Stomach (tissue), 9 donors: ENCODE results near the gene LMO3. TPM values are rescaled to one million over a fixed set of nuclear protein-coding genes. Genes with fewer than 3 reads are reported as not detected.
A peak's percentile ranks its signal among the peaks of the same experiment; 100 is the strongest.

ENCODE experiments used
- DNase-seq, 2 donors: peaks; one replicate each; pipeline versions ENCODE4 v3.0.0 to v3.0.0-alpha.2; 2013 to 2019
- H3K27ac ChIP-seq, 5 donors: fragments of 200-600 bp in 4 of 5; sonication (generic) in 4 of 5; one replicate each; pipeline ENCODE4 v1.5.1; 2013 to 2019; ENCODE audit warnings: mild to moderate bottlenecking in 1 of 5, moderate library complexity in 1 of 5
- H3K27me3 ChIP-seq, 3 donors: fragments of 200-600 bp; sonication (generic); one replicate each; pipeline ENCODE4 v1.5.1; 2017 to 2019; ENCODE audit warnings: mixed run types in 1 of 3
- H3K36me3 ChIP-seq, 4 donors: fragments of 200-600 bp; sonication (generic); 1 replicate in 3 of 4; 2 replicates in 1 of 4; pipeline ENCODE4 v1.5.1; 2016 to 2019
- H3K4me1 ChIP-seq, 4 donors: fragments of 200-600 bp; sonication (generic); one replicate each; pipeline ENCODE4 v1.5.1; 2016 to 2019
- H3K4me3 ChIP-seq, 4 donors: fragments of 200-600 bp; sonication (generic) in 3 of 4; one replicate each; pipeline ENCODE4 v1.5.1; 2016 to 2019; ENCODE audit warnings: mild to moderate bottlenecking in 1 of 4
- H3K9me3 ChIP-seq, 4 donors: fragments of 200-600 bp; sonication (generic); one replicate each; pipeline ENCODE4 v1.5.1; 2016 to 2019
- EP300 ChIP-seq: sonication (generic); formaldehyde crosslinking; IDR thresholded peaks from one replicate; pipeline ENCODE4 v1.6.1; 2017; ENCODE audit warnings: antibody characterized with exemption
- POLR2A ChIP-seq, 4 donors: fragments of 450-650 bp; IDR thresholded peaks; one replicate each; pipeline ENCODE4 v1.6.1; 2016; ENCODE audit warnings: antibody characterized with exemption in 4 of 4, control low read depth in 2 of 4, mild to moderate bottlenecking in 1 of 4, moderate library complexity in 1 of 4
- POLR2AphosphoS5 ChIP-seq, 3 donors: sonication (generic); formaldehyde crosslinking; IDR thresholded peaks; one replicate each; pipeline ENCODE4 v1.6.1; 2016; ENCODE audit warnings: antibody characterized with exemption in 3 of 3
- WGBS, 5 donors: extraction: QIAGEN DNeasy Blood & Tissue Kit in 3 of 5; methylation state at CpG; one replicate each; pipeline versions ENCODE4 v1.1.5 to v1.1.7; 2013 to 2018; 5-methylcytosine and 5-hydroxymethylcytosine counted together
- intact Hi-C: fragments of 100-400 bp; cut with DNase I; formaldehyde crosslinking; loops from one replicate; pipeline ENCODE4 v1.15.1; 2023; ENCODE audit warnings: low total_unique reads
- polyA plus RNA-seq, 3 donors: library from polyadenylated mRNA; stranded (reverse); fragments of 200-250 nt; gene quantifications; one replicate each; pipeline ENCODE4 v1.2.3, GENCODE V29; 2013
- total RNA-seq, 5 donors: library from RNA; depleted of rRNA; stranded (reverse); fragments of >200 nt; gene quantifications; one replicate each; pipeline versions ENCODE4 v1.1.0 to v1.2.3, GENCODE V29; 2014 to 2016
- TF ChIP-seq, protein P1 (sequence below), 7 experiments: fragments of 450-650 bp in 4 of 7; fragments of 200-600 bp in 3 of 7; sonication (generic) in 3 of 7; IDR thresholded peaks; one replicate each; pipeline ENCODE4 v1.5.1; 2016 to 2019; ENCODE audit warnings: antibody characterized with exemption in 7 of 7, control low read depth in 2 of 7, mild to moderate bottlenecking in 1 of 7
- donor health status: healthy with polysubstance abuse.
- donor health status: Bipolar disorder and iron deficiency.
- donor health status: healthy.

LMO3 gene
- total and polyA plus RNA-seq, 8 donors = 0.37 to 58.0 (median 1.5) TPM

DNA sequence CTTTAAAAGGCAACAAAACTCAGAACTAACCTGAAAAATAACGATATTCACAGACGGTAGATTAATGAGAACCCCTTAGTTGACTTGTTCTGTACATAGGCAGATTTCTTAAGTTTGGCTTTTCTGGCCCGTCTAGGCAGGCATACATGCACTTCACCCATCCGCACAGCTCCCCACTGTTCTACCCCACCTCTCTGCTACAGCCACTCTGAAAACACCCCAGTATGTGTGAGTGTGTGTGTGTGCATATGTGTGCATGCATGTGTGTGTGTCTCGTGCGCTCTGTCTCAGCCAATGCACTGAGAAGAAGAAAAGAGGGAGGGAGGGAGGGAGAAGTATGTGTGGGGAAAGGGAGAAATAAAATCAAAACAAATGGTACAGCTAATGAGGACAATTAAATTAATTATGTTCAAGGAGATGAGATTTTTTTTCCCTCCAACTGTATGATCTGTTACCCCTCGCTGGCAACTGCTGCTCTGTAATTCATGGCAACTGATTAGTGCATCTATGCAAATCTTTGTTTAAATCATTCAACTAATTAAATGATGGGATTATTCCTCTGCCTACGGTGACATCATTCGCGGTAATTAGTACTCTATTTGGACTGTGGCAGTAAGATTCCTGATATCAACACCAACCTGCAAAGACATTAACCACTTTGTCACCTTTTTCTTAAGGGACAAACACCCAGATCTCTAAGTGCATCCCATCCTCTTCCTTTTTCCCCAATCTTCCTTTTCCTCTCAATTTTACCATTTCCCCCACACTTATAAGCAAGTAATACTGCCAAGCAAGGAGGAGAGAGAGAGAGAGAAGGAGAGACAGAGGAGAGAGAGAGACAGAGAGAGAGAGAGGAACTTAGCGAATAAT lies 2.2 kb upstream of the LMO3 start:
- Histone ChIP-seq H3K36me3 (no peaks in the 10 kb centered on the region), H3K9me3 (no peaks in the 10 kb centered on the region), H3K4me1 (peaks cover 4 to 50% (median 28%) of the 10 kb centered on the region in 4 donors), H3K27me3 (peaks cover 0 to 37% (median 12%) of the 10 kb centered on the region in 3 donors), H3K4me3 (no peak overlapping the region), H3K27ac (peak overlapping the region in 1 of 5 donors; percentile 70)
- no peak for TF ChIP-seq POLR2A (IDR thresholded peaks at IDR 0.05)
- TF ChIP-seq, protein P1, sequence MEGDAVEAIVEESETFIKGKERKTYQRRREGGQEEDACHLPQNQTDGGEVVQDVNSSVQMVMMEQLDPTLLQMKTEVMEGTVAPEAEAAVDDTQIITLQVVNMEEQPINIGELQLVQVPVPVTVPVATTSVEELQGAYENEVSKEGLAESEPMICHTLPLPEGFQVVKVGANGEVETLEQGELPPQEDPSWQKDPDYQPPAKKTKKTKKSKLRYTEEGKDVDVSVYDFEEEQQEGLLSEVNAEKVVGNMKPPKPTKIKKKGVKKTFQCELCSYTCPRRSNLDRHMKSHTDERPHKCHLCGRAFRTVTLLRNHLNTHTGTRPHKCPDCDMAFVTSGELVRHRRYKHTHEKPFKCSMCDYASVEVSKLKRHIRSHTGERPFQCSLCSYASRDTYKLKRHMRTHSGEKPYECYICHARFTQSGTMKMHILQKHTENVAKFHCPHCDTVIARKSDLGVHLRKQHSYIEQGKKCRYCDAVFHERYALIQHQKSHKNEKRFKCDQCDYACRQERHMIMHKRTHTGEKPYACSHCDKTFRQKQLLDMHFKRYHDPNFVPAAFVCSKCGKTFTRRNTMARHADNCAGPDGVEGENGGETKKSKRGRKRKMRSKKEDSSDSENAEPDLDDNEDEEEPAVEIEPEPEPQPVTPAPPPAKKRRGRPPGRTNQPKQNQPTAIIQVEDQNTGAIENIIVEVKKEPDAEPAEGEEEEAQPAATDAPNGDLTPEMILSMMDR (IDR thresholded peaks at IDR 0.05) = no peak
- TF ChIP-seq EP300 = no peak
- no peak for TF ChIP-seq POLR2AphosphoS5 (IDR thresholded peaks at IDR 0.05)
- WGBS, 5 donors = 64 to 80% (median 74%) methylated on average over 11 of the region's 11 CpGs
- no peak for DNase-seq
- intact Hi-C loops = no loop called here

DNA sequence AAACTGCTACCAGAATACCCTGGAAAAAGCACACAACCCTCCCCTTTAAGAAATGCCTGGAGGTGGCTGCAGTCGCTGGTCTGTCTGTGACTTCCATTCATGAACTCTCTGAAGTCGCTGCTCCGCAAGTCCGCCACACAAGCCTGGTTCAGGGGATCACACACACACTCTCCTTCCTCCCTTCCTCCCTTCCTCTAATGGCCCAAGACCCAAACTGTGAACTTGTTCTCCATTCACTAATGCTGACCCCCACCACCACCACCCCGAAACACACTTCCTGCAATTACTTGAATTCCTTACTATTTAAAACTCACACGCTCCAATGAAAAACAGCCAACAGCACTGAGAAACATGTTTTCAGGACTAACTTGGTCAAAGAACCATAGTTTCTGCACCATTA lies 1.0 kb upstream of the LMO3 start:
- Histone ChIP-seq H3K27me3 (peaks cover 0 to 37% (median 12%) of the 10 kb centered on the region in 3 donors), H3K4me1 (peaks cover 4 to 50% (median 28%) of the 10 kb centered on the region in 4 donors), H3K36me3 (no peaks in the 10 kb centered on the region), H3K27ac (peak overlapping the region in 2 of 5 donors; percentile 28 to 70), H3K4me3 (peak overlapping the region; percentile 40 to 53 (median 51)), H3K9me3 (no peaks in the 10 kb centered on the region)
- DNase-seq = no peak
- 51 to 73% (median 58%) methylated on average over 6 of the region's 6 CpGs for WGBS, 5 donors
- intact Hi-C loops = no loop called here
- TF ChIP-seq POLR2A (IDR thresholded peaks at IDR 0.05) (no peak), EP300 (no peak), POLR2AphosphoS5 (IDR thresholded peaks at IDR 0.05) (no peak)
- TF ChIP-seq, protein P1 (IDR thresholded peaks at IDR 0.05) = no peak

DNA sequence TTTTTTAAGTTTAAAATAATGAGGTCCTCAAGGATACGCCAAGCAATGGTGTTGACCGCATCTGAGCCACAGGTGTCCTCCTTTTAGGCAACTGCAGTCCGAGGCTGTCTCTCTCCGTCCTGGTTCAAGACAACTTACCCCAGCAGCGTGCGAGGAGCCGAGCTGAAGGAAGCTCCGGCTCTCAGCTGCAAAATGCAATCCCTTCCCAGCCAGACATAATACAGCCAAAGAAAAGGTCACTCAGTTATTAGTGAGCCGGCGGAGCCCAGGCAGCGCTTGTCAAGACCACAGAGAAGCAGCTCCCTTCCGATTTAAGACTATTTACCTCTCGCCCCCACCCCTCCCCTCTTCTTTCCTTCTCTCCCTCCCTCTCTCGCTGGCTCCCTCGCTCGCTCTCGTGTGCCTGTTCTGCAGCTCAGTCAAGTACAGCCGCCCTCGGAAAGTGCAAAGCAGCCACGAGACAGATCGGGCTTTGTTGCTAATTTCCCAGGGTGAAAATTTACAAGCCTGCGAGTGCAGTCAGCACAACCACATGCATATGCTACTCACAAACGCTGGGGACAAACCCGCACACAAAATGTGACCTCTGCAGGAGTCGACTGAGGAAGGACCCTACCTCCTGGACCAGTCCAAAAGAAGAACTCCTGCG lies 363 bp upstream of the LMO3 start:
- peaks cover 0 to 37% (median 12%) of the 10 kb centered on the region in 3 donors for H3K27me3 ChIP-seq
- intact Hi-C loops = no loop called here
- peak overlapping the region in 4 of 5 donors; percentile 25 to 70 (median 34) for H3K27ac ChIP-seq

GRCh38 chr12:16605642-16606116 lies 283 bp downstream of the LMO3 start:
- Histone ChIP-seq H3K4me1 (peaks cover 4 to 42% (median 28%) of the 10 kb centered on the region in 4 donors), H3K9me3 (no peaks in the 10 kb centered on the region), H3K27me3 (peaks cover 0 to 36% (median 12%) of the 10 kb centered on the region in 3 donors), H3K27ac (peak overlapping the region in 4 of 5 donors; percentile 19 to 70 (median 32)), H3K36me3 (no peaks in the 10 kb centered on the region), H3K4me3 (peak overlapping the region; percentile 40 to 53 (median 51))
- DNase-seq = peak in 1 of 2 donors; percentile 62
- TF ChIP-seq POLR2AphosphoS5 (IDR thresholded peaks at IDR 0.05) = no peak
- TF ChIP-seq, protein P1 (IDR thresholded peaks at IDR 0.05) = no peak
- TF ChIP-seq EP300 = no peak
- TF ChIP-seq POLR2A (IDR thresholded peaks at IDR 0.05) = no peak
- 1 to 2% (median 1%) methylated on average over 23 of the region's 23 CpGs for WGBS, 5 donors
- intact Hi-C loops = no loop called here

More for the DNA sequence above, 363 bp upstream of the LMO3 start:
- TF ChIP-seq, protein P1 (IDR thresholded peaks at IDR 0.05) = no peak
- peak in 1 of 2 donors; percentile 74 for DNase-seq
- Histone ChIP-seq H3K4me1 (peaks cover 4 to 48% (median 28%) of the 10 kb centered on the region in 4 donors), H3K9me3 (no peaks in the 10 kb centered on the region), H3K36me3 (no peaks in the 10 kb centered on the region), H3K4me3 (peak overlapping the region; percentile 40 to 53 (median 51))
- WGBS, 5 donors = 1 to 4% (median 2%) methylated on average over 26 of the region's 26 CpGs
